Measurements from ENCODE around the gene NDUFV3.

NDUFV3 gene

DNA sequence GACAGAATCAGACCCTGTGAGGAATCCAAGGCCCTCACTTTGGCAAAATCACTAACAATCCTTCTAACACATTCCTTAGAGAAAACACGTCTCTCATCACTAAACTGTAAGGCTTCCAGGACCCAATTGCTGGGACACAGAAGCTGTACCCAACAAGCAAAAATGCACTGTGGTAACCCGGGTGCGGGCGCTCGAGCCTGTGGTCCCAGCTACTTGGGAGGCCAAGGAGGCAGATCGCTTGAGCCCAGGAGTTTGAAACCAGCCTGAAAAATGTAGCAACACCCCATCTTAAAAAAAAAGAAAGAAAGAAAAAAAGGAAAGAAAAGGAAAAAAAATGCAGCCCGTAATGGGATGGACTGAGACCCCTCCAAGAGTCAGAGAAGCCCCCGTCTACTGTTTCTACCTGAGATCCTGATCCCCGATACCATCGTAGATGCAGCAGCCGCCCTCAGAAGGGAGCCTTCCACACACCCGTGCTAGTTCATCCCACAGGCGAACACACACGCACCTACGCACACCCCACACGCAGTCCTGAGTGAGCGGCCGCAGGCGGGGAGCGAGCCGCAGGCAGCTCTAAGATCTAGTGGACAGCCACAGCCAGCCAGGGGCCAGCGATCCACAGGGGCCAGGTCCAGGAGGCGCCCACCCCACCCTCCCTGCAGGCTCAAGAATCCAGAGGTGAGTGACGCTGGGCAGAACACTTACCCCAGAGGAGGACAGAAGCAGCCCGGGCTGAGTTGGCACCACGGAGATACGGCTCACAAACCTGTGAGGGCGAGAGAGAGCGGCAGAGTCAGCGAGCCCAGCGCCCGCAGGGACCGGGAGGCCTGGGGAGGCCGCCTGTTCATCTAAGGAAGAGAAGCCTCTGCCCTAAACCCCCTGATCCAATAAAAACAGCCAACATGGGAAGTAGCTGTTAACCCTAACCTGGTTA lies 33.9 kb upstream of the NDUFV3 start:
- TF ChIP-seq CTCF (IDR thresholded peaks at IDR 0.05; ENCODE audit: extremely low read depth, insufficient read depth, missing control alignments), result no peak
- no peak for DNase-seq (ENCODE audit: low spot score)
- in situ Hi-C loops (cut with MboI; ENCODE audit: low pct_unique_long_range_greater_than_20kb, low sequenced_read_pairs, unreplicated experiment), result no loop called here

GRCh38 chr21:42859891-42860230 lies 33.2 kb upstream of the NDUFV3 start:
- TF ChIP-seq CTCF (IDR thresholded peaks at IDR 0.05; ENCODE audit: extremely low read depth, insufficient read depth, missing control alignments), result no peak
- in situ Hi-C loops (cut with MboI; ENCODE audit: low pct_unique_long_range_greater_than_20kb, low sequenced_read_pairs, unreplicated experiment), result loop anchor here (10.0 kb wide), 1 partner anchor 55 kb away; no protein-coding TSS in a partner anchor

DNA sequence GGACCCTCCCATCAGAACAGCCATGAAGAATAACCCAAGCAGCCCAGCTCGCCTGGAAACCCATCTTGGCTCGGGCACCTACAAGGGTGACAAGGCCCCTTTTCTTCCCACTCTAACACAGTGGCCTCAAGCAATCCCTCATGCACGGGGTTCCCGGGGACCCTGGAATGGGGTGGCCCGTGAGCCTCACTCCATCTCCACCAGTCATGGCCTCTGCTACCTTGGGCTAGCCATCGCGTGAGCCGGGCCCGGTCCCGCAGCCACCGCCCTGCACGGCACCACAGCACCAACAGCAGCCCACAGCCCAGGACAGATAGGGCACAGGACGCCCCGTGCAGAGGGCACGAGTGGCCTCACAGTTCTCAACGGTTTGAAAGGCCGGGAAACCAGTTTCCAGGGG lies 32.8 kb upstream of the NDUFV3 start:
- in situ Hi-C loops (cut with MboI; ENCODE audit: low pct_unique_long_range_greater_than_20kb, low sequenced_read_pairs, unreplicated experiment), result loop anchor here (10.0 kb wide), 1 partner anchor 56 kb away; no protein-coding TSS in a partner anchor
- TF ChIP-seq CTCF (IDR thresholded peaks at IDR 0.05; ENCODE audit: extremely low read depth, insufficient read depth, missing control alignments), result no peak
- no peak for DNase-seq (ENCODE audit: low spot score)

More at GRCh38 chr21:42859891-42860230, 33.2 kb upstream of the NDUFV3 start:
- DNase-seq (ENCODE audit: low spot score), result no peak

- in situ Hi-C loops (cut with MboI; ENCODE audit: low pct_unique_long_range_greater_than_20kb, low sequenced_read_pairs, unreplicated experiment), result loop anchor here (10.0 kb wide), 1 partner anchor 57 kb away; no protein-coding TSS in a partner anchor
- no peak for DNase-seq (ENCODE audit: low spot score)
- TF ChIP-seq CTCF (IDR thresholded peaks at IDR 0.05; ENCODE audit: extremely low read depth, insufficient read depth, missing control alignments), result no peak
Observed at GRCh38 chr21:42861311-42861847, 31.7 kb upstream of the NDUFV3 start.

- in situ Hi-C loops (cut with MboI; ENCODE audit: low pct_unique_long_range_greater_than_20kb, low sequenced_read_pairs, unreplicated experiment), result loop anchor here (10.0 kb wide), 1 partner anchor 57 kb away; no protein-coding TSS in a partner anchor
- no peak for DNase-seq (ENCODE audit: low spot score)
- TF ChIP-seq CTCF (IDR thresholded peaks at IDR 0.05; ENCODE audit: extremely low read depth, insufficient read depth, missing control alignments), result no peak
Observed at GRCh38 chr21:42861848-42862400, 31.2 kb upstream of the NDUFV3 start.

DNA sequence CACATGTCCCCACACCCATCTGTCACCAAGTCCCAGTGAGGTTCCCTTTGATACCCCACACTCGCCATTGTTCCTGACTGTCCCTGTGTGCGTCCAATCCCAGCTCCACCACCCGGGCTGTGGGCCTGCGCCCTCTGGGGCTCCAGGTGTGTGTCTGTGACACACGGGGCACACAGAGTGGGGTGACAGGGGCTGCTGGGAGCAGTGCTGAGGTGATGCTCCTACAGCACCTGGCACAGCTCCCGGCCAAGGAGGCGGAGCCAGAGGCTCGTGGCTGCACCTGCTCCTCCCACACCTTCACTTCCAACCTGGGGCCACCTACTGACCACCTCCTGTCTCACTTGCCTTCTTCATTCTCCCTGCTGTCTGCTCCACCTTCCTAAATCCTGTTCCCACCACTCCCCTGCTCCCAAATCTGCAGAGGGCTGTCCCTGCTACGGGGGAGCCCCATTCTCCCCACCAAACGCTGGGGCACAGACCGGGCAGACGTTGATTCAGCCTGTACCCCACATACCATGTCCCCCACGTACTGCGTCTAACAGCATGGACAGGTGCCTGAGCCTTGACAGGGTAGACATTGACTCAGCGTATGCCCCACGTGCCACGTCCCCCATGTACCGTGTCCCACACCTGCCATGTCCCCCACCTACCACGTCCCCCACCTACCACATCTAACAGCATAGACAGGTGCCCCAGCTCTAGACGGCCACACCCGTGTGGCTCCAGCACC lies 30.2 kb upstream of the NDUFV3 start:
- no peak for TF ChIP-seq CTCF (IDR thresholded peaks at IDR 0.05; ENCODE audit: extremely low read depth, insufficient read depth, missing control alignments)
- in situ Hi-C loops (cut with MboI; ENCODE audit: low pct_unique_long_range_greater_than_20kb, low sequenced_read_pairs, unreplicated experiment), result loop anchor here (10.0 kb wide), 1 partner anchor 58 kb away; no protein-coding TSS in a partner anchor
- DNase-seq (ENCODE audit: low spot score), result no peak
